AG10803 (cell line): ENCODE measurements around the gene KRTAP20-2.

Experiments
- DNase-seq: peaks from one replicate; pipeline ENCODE4 v3.0.0; 2010; ENCODE audit warnings: low read depth
- H3K4me3 ChIP-seq: 2 replicates; pipeline ENCODE4 v1.5.1; 2011; ENCODE audit warnings: mild to moderate bottlenecking, low read length, control low read depth
- CTCF ChIP-seq: conservative IDR thresholded peaks from 2 replicates; pipeline ENCODE4 v1.5.1; 2011; ENCODE audit warnings: mild to moderate bottlenecking, low read length, control low read depth, inconsistent platforms

KRTAP20-2 gene

GRCh38 chr21:30672985-30673650 is 38.1 kb downstream of the KRTAP20-2 start:
- H3K4me3 ChIP-seq, result no peak overlapping the region
- TF ChIP-seq CTCF, result no peak
- DNase-seq, result no peak

GRCh38 chr21:30674312-30674711 is 39.3 kb downstream of the KRTAP20-2 start:
- H3K4me3 ChIP-seq, result no peak overlapping the region
- TF ChIP-seq CTCF, result no peak
- no peak for DNase-seq

GRCh38 chr21:30676737-30677136 is 41.7 kb downstream of the KRTAP20-2 start:
- no peak for TF ChIP-seq CTCF
- DNase-seq, result no peak
- no peak overlapping the region for H3K4me3 ChIP-seq

- DNase-seq, result no peak
- no peak for TF ChIP-seq CTCF
- no peak overlapping the region for H3K4me3 ChIP-seq
Measured at GRCh38 chr21:30680586-30680985, 45.6 kb downstream of the KRTAP20-2 start.

GRCh38 chr21:30684506-30684905 is 49.5 kb downstream of the KRTAP20-2 start:
- no peak for TF ChIP-seq CTCF
- H3K4me3 ChIP-seq, result no peak overlapping the region
- no peak for DNase-seq
